ENCODE results near the gene CHAMP1.

CHAMP1 gene

GRCh38 chr13:114298866-114299265 lies 15.4 kb upstream of the CHAMP1 start:
- DNase-seq (ENCODE audit: low read depth, low spot score), result peak; percentile 20
- in situ Hi-C loops (cut with HindIII; ENCODE audit: low sequenced_read_pairs), result no loop called here
- H3K4me3 ChIP-seq (ENCODE audit: low read depth, low read length), result no peak overlapping the region
- TF ChIP-seq CTCF (IDR thresholded peaks at IDR 0.05; ENCODE audit: low read depth, low read length), result no peak

GRCh38 chr13:114299604-114300305 lies 14.5 kb upstream of the CHAMP1 start:
- TF ChIP-seq CTCF (IDR thresholded peaks at IDR 0.05; ENCODE audit: low read depth, low read length), result no peak
- in situ Hi-C loops (cut with HindIII; ENCODE audit: low sequenced_read_pairs), result no loop called here

GRCh38 chr13:114303700-114304327 lies 10.5 kb upstream of the CHAMP1 start:
- in situ Hi-C loops (cut with HindIII; ENCODE audit: low sequenced_read_pairs), result no loop called here
- no peak overlapping the region for H3K4me3 ChIP-seq (ENCODE audit: low read depth, low read length)
- TF ChIP-seq CTCF (IDR thresholded peaks at IDR 0.05; ENCODE audit: low read depth, low read length), result no peak
- no peak for DNase-seq (ENCODE audit: low read depth, low spot score)

More at GRCh38 chr13:114299604-114300305, 14.5 kb upstream of the CHAMP1 start:
- DNase-seq (ENCODE audit: low read depth, low spot score), result no peak
- H3K4me3 ChIP-seq (ENCODE audit: low read depth, low read length), result no peak overlapping the region

GRCh38 chr13:114304346-114305034 lies 9.8 kb upstream of the CHAMP1 start:
- no peak overlapping the region for H3K4me3 ChIP-seq (ENCODE audit: low read depth, low read length)
- no peak for DNase-seq (ENCODE audit: low read depth, low spot score)
- in situ Hi-C loops (cut with HindIII; ENCODE audit: low sequenced_read_pairs), result no loop called here
- TF ChIP-seq CTCF (IDR thresholded peaks at IDR 0.05; ENCODE audit: low read depth, low read length), result no peak

- H3K4me3 ChIP-seq (ENCODE audit: low read depth, low read length), result no peak overlapping the region
- in situ Hi-C loops (cut with HindIII; ENCODE audit: low sequenced_read_pairs), result no loop called here
- DNase-seq (ENCODE audit: low read depth, low spot score), result no peak
- no peak for TF ChIP-seq CTCF (IDR thresholded peaks at IDR 0.05; ENCODE audit: low read depth, low read length)
Measured at GRCh38 chr13:114309086-114309485, 5.2 kb upstream of the CHAMP1 start.

GRCh38 chr13:114309806-114310410 lies 4.4 kb upstream of the CHAMP1 start:
- no peak overlapping the region for H3K4me3 ChIP-seq (ENCODE audit: low read depth, low read length)
- in situ Hi-C loops (cut with HindIII; ENCODE audit: low sequenced_read_pairs), result no loop called here
- DNase-seq (ENCODE audit: low read depth, low spot score), result no peak
- TF ChIP-seq CTCF (IDR thresholded peaks at IDR 0.05; ENCODE audit: low read depth, low read length), result no peak
